Effector memory CD4-positive, alpha-beta T cell (primary cell): Measurements from ENCODE around the gene SERHL2.
"Not testable (repeated sequence)": the region's sequence is repeated elsewhere in the genome, so short reads cannot be mapped to it uniquely, and the experiment has no call there.

Experiments
- DNase-seq, 3 donors: peaks; one replicate each; pipeline ENCODE4 v3.0.0-alpha.2; 2020
- H3K27ac ChIP-seq: 2 replicates; pipeline ENCODE4 v1.7.0; 2013; ENCODE audit warnings: mild to moderate bottlenecking, low read length, moderate library complexity; ENCODE audit not compliant: insufficient read depth, poor library complexity, severe bottlenecking
- H3K27me3 ChIP-seq: replicated peaks from 2 replicates; pipeline ENCODE4 v1.7.0; 2013; ENCODE audit warnings: mild to moderate bottlenecking, low read length; ENCODE audit not compliant: insufficient read depth, control insufficient read depth, poor library complexity, severe bottlenecking
- H3K36me3 ChIP-seq: 2 replicates; pipeline ENCODE4 v1.7.0; 2013; ENCODE audit warnings: mild to moderate bottlenecking, low read length, moderate library complexity; ENCODE audit not compliant: control insufficient read depth, insufficient read depth
- H3K4me1 ChIP-seq: 2 replicates; pipeline ENCODE4 v1.7.0; 2013; ENCODE audit warnings: low read length, mild to moderate bottlenecking; ENCODE audit not compliant: control insufficient read depth, insufficient read depth, poor library complexity, severe bottlenecking
- H3K4me3 ChIP-seq: 2 replicates; pipeline ENCODE4 v1.7.0; 2013; ENCODE audit warnings: low read length, low read depth, mild to moderate bottlenecking; ENCODE audit not compliant: insufficient read depth, poor library complexity, severe bottlenecking
- H3K9me3 ChIP-seq: 2 replicates; pipeline ENCODE4 v1.7.0; 2013; ENCODE audit warnings: mild to moderate bottlenecking, low read length, moderate library complexity; ENCODE audit not compliant: control insufficient read depth

Gene SERHL2

GRCh38 chr22:42535082-42535731 is 18.5 kb upstream of the SERHL2 start:
- not testable (repeated sequence) for DNase-seq, H3K27ac ChIP-seq, H3K4me3 ChIP-seq, H3K36me3 ChIP-seq, H3K4me1 ChIP-seq, H3K9me3 ChIP-seq, H3K27me3 ChIP-seq

DNA sequence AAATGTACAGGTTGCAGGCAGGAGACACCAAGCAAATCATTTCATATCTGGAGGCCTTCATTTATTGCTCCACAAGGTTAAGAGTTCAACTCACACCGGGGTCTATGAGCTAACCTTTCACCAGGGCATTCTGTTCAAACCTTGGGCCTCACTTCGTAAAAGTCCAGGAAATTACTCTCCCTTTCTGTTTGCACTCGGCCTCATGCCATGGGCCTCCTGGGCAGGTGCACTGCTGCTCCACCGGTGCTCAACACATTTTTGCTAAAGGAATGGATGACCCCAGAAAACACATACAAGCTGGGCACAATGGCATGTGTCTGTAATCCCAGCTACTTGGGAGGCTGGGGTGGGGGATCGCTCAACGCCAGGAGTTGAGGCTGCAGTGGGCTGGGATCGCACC is 17.6 kb upstream of the SERHL2 start:
- peaks cover 5% of the 10 kb centered on the region for H3K4me1 ChIP-seq
- H3K9me3 ChIP-seq, result no peaks in the 10 kb centered on the region
- H3K27me3 ChIP-seq, result no peaks in the 10 kb centered on the region
- H3K27ac ChIP-seq, result no peak overlapping the region
- H3K4me3 ChIP-seq, result no peak overlapping the region
- no peak for DNase-seq
- no peaks in the 10 kb centered on the region for H3K36me3 ChIP-seq

DNA sequence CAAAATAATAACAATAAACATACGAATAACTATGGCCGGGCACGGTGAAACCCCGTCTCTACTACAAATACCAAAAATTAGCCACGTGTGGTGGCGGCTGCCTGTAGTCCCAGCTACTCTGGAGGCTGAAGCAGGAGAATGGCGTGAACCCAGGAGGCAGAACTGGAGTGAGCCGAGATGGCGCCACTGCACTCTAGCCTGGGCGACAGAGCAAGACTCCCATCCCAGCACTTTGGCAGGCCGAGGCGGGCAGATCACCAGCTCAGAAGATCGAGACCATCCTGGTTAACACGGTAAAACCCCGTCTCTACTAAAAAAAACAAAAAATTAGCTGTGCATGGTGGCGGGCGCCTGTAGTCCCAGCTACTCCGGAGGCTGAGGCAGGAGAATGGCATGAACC is 17.1 kb upstream of the SERHL2 start:
- H3K9me3 ChIP-seq, H3K36me3 ChIP-seq, H3K27ac ChIP-seq, H3K27me3 ChIP-seq, H3K4me3 ChIP-seq, DNase-seq, H3K4me1 ChIP-seq: not testable (repeated sequence)

DNA sequence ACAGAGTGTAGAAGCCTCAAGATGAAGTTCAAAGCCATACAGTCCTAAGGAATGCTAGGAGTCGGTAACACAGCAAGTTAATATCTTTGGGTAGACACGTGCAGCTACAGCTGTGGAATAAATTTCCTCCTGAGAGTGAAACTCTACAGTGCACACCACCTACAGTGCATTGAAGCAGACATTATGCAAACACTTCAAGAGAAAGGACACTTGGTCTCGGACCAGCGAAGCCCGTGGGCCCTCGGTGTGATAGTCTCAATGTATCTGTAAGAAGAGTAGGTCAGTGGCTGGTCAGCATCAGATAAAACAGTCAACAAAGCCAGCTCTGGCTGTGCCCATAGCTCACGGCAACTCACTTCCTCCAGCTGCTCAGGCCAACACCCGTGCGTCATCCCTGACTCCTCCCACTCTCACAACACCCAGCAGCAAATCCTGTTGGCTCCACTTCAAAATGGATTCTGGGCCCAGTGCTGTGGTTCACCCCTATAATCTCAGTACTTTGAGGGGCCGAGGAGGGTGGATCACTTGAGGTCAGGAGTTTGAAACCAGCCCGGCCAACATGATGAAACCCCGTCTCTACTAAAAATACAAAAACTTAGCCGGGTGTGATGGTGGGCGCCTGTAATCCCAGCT is 16.4 kb upstream of the SERHL2 start:
- not testable (repeated sequence) for H3K4me1 ChIP-seq, H3K27me3 ChIP-seq, H3K4me3 ChIP-seq, H3K9me3 ChIP-seq, DNase-seq, H3K36me3 ChIP-seq, H3K27ac ChIP-seq

- DNase-seq, H3K36me3 ChIP-seq, H3K9me3 ChIP-seq, H3K27me3 ChIP-seq, H3K27ac ChIP-seq, H3K4me3 ChIP-seq, H3K4me1 ChIP-seq: not testable (repeated sequence)
These were observed 14.5 kb upstream of the SERHL2 start for GRCh38 chr22:42539236-42539771.

DNA sequence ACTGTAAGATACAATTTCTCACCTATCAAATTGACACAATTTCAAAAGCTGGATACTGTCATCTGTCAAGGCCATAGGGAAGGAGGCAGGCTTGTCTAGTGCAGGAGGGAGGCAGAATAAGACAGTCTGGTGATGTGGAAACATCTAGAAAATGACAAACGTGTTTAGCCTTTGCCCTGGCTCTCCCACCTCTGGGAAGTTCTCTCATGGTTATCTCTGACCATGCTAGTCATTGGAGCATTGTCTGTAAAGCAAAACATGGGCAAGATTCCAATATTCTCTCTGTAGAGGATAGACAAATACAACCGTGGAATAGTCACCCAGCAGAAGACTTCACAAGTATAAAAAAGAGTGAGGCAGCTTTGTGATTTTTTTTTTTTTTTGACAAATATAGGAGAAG is 9.1 kb upstream of the SERHL2 start:
- no peaks in the 10 kb centered on the region for H3K36me3 ChIP-seq
- no peak for DNase-seq
- H3K27ac ChIP-seq, result no peak overlapping the region
- no peaks in the 10 kb centered on the region for H3K4me1 ChIP-seq
- H3K27me3 ChIP-seq, result no peaks in the 10 kb centered on the region
- no peaks in the 10 kb centered on the region for H3K9me3 ChIP-seq
- no peak overlapping the region for H3K4me3 ChIP-seq

- no peaks in the 10 kb centered on the region for H3K9me3 ChIP-seq
These were observed 6.2 kb upstream of the SERHL2 start for GRCh38 chr22:42547562-42547961.

GRCh38 chr22:42548126-42548525 is 5.6 kb upstream of the SERHL2 start:
- not testable (repeated sequence) for H3K4me3 ChIP-seq, H3K4me1 ChIP-seq, H3K27me3 ChIP-seq, H3K36me3 ChIP-seq, H3K9me3 ChIP-seq, H3K27ac ChIP-seq, DNase-seq

More at GRCh38 chr22:42547562-42547961, 6.2 kb upstream of the SERHL2 start:
- Histone ChIP-seq H3K27me3 (no peaks in the 10 kb centered on the region), H3K4me1 (no peaks in the 10 kb centered on the region), H3K4me3 (no peak overlapping the region), H3K36me3 (no peaks in the 10 kb centered on the region), H3K27ac (no peak overlapping the region)
- DNase-seq, result no peak

DNA sequence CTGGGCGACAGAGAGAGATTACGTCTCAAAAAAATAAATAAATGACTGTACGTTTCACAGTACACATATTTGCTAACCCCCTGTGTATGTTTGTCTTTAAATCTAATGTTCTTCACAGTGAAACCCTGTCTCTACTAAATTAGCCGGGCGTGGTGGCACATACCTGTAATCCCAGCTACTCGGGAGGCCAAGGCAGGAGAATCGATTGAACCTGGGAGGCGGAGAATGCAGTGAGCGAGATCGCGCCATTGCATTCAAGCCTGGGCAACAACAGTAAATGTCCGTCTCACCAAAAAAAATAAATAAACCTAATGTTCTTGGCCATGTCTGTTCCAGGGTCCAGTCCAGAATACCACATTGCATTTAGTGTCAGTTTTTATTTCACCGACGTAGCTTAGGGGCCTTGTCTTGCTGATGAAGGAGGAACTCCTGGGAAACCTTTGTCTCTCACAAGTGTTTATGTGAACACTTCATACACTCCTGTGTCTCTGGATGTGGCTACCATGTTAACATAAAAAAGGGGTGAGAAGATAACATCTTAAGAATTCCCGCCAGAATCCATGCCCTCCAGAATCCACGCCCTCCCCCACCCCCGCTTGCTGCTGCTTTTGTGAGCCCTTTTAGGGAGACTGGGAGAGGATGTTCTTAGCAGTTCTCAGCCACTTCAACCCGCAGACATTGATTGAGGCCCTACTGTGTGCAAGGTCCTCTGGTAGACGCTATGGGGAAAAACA is 5.0 kb upstream of the SERHL2 start:
- DNase-seq, result no peak
- H3K27ac ChIP-seq, result no peak overlapping the region

More for the DNA sequence above, 5.0 kb upstream of the SERHL2 start:
- Histone ChIP-seq H3K4me3 (no peak overlapping the region), H3K4me1 (no peaks in the 10 kb centered on the region), H3K9me3 (no peaks in the 10 kb centered on the region), H3K27me3 (no peaks in the 10 kb centered on the region), H3K36me3 (no peaks in the 10 kb centered on the region)
